GM20000 (cell line): ENCODE data around the gene ZNF534.
"Not testable (repeated sequence)": the region's sequence is repeated elsewhere in the genome, so short reads cannot be mapped to it uniquely, and the experiment has no call there.

Source experiments
- DNase-seq: peaks from one replicate; pipeline ENCODE4 v3.0.0; 2012; ENCODE audit warnings: low spot score
- CTCF ChIP-seq: IDR thresholded peaks from 2 replicates; pipeline ENCODE4 v1.5.1; 2012; ENCODE audit warnings: mild to moderate bottlenecking, control low read depth; ENCODE audit errors: extremely low read depth, missing control alignments

The ZNF534 gene

GRCh38 chr19:52444506-52444905 lies 15.6 kb downstream of the ZNF534 start:
- DNase-seq: no peak
- no peak for TF ChIP-seq CTCF

- no peak for TF ChIP-seq CTCF
- no peak for DNase-seq
These were observed 22.3 kb downstream of the ZNF534 start for GRCh38 chr19:52451241-52451640.

- no peak for TF ChIP-seq CTCF
- DNase-seq: peak; percentile 71
These were observed 24.6 kb downstream of the ZNF534 start, which contains the start of gene ZNF578 for GRCh38 chr19:52453324-52454094. ZNF578 (plus strand) TSS chr19:52453553; CDS start chr19:52501846, 48,293 bp downstream.

- no peak for TF ChIP-seq CTCF
- no peak for DNase-seq
These were observed 36.0 kb downstream of the ZNF534 start for GRCh38 chr19:52464798-52465470.

GRCh38 chr19:52473655-52474350 lies 44.9 kb downstream of the ZNF534 start:
- TF ChIP-seq CTCF: no peak
- DNase-seq: no peak

- no peak for DNase-seq
- TF ChIP-seq CTCF: no peak
These were observed 45.6 kb downstream of the ZNF534 start for GRCh38 chr19:52474351-52475127.

GRCh38 chr19:52484111-52484743 lies 55.3 kb downstream of the ZNF534 start:
- not testable (repeated sequence) for DNase-seq

- DNase-seq: not testable (repeated sequence)
These were observed 56.1 kb downstream of the ZNF534 start for GRCh38 chr19:52485064-52485463.

GRCh38 chr19:52485561-52486240 lies 56.8 kb downstream of the ZNF534 start:
- not testable (repeated sequence) for DNase-seq
